Measurements from ENCODE around the gene NTNG2. TPM values are rescaled to one million over a fixed set of nuclear protein-coding genes. Genes with fewer than 3 reads are reported as not detected.

The NTNG2 gene, protein sequence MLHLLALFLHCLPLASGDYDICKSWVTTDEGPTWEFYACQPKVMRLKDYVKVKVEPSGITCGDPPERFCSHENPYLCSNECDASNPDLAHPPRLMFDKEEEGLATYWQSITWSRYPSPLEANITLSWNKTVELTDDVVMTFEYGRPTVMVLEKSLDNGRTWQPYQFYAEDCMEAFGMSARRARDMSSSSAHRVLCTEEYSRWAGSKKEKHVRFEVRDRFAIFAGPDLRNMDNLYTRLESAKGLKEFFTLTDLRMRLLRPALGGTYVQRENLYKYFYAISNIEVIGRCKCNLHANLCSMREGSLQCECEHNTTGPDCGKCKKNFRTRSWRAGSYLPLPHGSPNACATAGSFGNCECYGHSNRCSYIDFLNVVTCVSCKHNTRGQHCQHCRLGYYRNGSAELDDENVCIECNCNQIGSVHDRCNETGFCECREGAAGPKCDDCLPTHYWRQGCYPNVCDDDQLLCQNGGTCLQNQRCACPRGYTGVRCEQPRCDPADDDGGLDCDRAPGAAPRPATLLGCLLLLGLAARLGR
- total RNA-seq: 1 to 10 TPM in 1 of 4 donors, under 1 TPM in 1, not detected in 2; 0.27 to 1.1 TPM

DNA sequence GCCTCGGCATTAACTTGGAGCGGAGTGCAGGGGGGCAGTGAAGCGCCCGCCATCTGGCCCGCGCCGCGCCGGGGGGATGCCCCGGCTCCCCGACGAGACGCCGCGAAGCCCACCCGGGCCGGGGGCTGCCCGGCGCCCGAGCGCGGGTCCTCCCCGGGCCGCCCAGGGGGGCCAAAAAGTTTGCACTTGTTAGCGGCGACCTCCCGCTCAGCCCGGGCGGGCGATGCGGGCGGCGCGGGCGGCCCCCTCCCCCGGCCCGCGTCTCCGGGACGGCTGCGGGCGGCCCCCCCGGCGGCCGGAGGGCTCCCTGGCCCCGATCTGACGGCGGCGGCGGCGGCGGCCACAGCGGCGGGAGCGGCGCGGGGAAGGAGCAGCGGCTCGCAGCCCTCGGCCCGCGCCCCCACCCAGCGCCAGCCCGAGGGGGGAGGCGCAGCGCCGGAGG, at the start of gene NTNG2:
NTNG2 (plus strand) TSS at position 316 of the 442 bp plus-strand sequence. CDS start 4,774 bp downstream, outside the sequence.
- 1% methylated on average over 28 of the region's 67 CpGs; no CpG with 5 or more reads in 1 of the 2 donors for WGBS, 2 donors (ENCODE audit: low coverage in 1 of 2)
- no peak for DNase-seq
- no peaks in the 10 kb centered on the region for H3K9me3 ChIP-seq
- H3K27ac ChIP-seq: no peak within 1 kb of the TSS
- intact Hi-C loops (cut with DNase I; ENCODE audit: low total_unique reads): no loop called here
- in situ Hi-C loops (cut with MboI; ENCODE audit: low pct_ligation_motif_present in 1 of 4, low pct_unique_long_range_greater_than_20kb in 1 of 4, low sequenced_read_pairs in 3 of 4): no loop called here
- TF ChIP-seq POLR2AphosphoS5 (IDR thresholded peaks at IDR 0.05): no peak
- no peak for TF ChIP-seq POLR2A (IDR thresholded peaks at IDR 0.05)
- TF ChIP-seq, protein P1, sequence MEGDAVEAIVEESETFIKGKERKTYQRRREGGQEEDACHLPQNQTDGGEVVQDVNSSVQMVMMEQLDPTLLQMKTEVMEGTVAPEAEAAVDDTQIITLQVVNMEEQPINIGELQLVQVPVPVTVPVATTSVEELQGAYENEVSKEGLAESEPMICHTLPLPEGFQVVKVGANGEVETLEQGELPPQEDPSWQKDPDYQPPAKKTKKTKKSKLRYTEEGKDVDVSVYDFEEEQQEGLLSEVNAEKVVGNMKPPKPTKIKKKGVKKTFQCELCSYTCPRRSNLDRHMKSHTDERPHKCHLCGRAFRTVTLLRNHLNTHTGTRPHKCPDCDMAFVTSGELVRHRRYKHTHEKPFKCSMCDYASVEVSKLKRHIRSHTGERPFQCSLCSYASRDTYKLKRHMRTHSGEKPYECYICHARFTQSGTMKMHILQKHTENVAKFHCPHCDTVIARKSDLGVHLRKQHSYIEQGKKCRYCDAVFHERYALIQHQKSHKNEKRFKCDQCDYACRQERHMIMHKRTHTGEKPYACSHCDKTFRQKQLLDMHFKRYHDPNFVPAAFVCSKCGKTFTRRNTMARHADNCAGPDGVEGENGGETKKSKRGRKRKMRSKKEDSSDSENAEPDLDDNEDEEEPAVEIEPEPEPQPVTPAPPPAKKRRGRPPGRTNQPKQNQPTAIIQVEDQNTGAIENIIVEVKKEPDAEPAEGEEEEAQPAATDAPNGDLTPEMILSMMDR (IDR thresholded peaks at IDR 0.05): no peak
- no peak for TF ChIP-seq EP300 (IDR thresholded peaks at IDR 0.05; ENCODE audit: low read depth)
- peaks cover 94% of the 10 kb centered on the region for H3K27me3 ChIP-seq
- no peaks in the 10 kb centered on the region for H3K36me3 ChIP-seq
- peak within 1 kb of the TSS; percentile 51 to 80 (median 56) for H3K4me3 ChIP-seq
- H3K4me1 ChIP-seq: peaks cover 7 to 25% (median 19%) of the 10 kb centered on the region in 4 donors

DNA sequence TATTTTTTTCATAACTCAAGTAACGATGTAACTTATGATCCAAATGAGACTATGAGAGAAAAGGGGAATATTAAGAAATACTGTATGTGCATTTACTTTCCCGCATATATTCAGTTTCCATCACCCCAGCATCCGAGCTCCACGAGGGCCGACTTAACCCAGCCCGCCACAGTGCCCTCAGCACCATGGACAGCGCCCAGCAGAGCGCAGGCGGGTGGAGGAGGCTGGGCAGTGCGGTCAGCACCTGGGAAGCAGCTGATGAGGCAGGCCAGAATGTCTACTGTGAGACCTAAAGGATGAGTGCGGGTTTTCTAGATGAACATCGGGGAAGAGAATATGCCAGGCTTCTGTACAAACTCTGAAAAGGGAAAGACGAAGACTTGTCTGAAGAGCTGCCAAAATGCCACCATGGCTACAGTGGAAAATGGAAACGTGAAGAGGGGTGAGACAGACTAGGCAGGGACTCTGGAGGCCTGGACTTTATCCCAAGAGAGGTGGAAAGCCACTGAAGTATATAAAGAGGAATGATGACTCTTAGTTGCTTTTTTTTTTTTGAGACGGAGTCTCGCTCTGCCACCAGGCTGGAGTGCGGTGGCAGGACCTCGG, 47.7 kb upstream of the NTNG2 start:
- H3K36me3 ChIP-seq: no peaks in the 10 kb centered on the region
- intact Hi-C loops (cut with DNase I; ENCODE audit: low total_unique reads): no loop called here
- no peak overlapping the region for H3K27ac ChIP-seq
- H3K4me1 ChIP-seq: no peaks in the 10 kb centered on the region
- in situ Hi-C loops (cut with MboI; ENCODE audit: low pct_ligation_motif_present in 1 of 4, low pct_unique_long_range_greater_than_20kb in 1 of 4, low sequenced_read_pairs in 3 of 4): loop anchor here in 1 of 4 donors (25.0 kb wide), 1 partner anchor 327 kb away; no protein-coding TSS in a partner anchor
- no peaks in the 10 kb centered on the region for H3K9me3 ChIP-seq
- WGBS, 2 donors (ENCODE audit: low coverage in 1 of 2): 17 to 25% methylated on average over 2 to 18 of the region's 18 CpGs
- TF ChIP-seq POLR2AphosphoS5 (IDR thresholded peaks at IDR 0.05): no peak
- TF ChIP-seq POLR2A (IDR thresholded peaks at IDR 0.05): no peak
- peak; percentile 41 for DNase-seq
- H3K27me3 ChIP-seq: peaks cover 24% of the 10 kb centered on the region
- H3K4me3 ChIP-seq: no peak overlapping the region

DNA sequence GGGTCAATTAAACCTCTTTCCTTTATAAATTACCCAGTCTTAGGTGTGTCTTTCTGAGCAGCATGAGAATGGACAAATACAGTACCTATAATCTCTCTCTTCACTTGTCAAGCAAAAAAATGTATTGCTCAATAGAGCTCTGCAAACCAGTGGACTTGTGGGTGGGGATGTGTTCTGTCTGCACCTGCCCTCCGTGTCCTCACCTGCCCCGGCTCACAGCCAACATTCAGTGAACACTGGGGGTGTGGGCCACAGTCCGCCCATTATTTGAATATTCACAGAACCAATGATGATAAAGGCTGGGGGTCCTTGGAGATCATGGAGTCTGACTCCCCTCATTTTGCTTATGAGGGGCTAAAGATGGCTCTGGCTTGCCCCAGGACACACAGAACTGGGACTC, 45.3 kb upstream of the NTNG2 start:
- in situ Hi-C loops (cut with MboI; ENCODE audit: low pct_ligation_motif_present in 1 of 4, low pct_unique_long_range_greater_than_20kb in 1 of 4, low sequenced_read_pairs in 3 of 4): loop anchor here in 1 of 4 donors (25.0 kb wide), 1 partner anchor 329 kb away; no protein-coding TSS in a partner anchor
- Histone ChIP-seq H3K9me3 (no peaks in the 10 kb centered on the region), H3K27me3 (peaks cover 33% of the 10 kb centered on the region), H3K4me3 (no peak overlapping the region), H3K4me1 (no peaks in the 10 kb centered on the region), H3K27ac (no peak overlapping the region), H3K36me3 (no peaks in the 10 kb centered on the region)
- DNase-seq: no peak
- whole genome bisulfite sequencing, 2 donors (ENCODE audit: low coverage in 1 of 2): 82% methylated on average over 3 of the region's 3 CpGs; no CpG with 5 or more reads in 1 of the 2 donors
- intact Hi-C loops (cut with DNase I; ENCODE audit: low total_unique reads): no loop called here
- TF ChIP-seq EP300 (IDR thresholded peaks at IDR 0.05; ENCODE audit: low read depth) (no peak), POLR2AphosphoS5 (IDR thresholded peaks at IDR 0.05) (no peak), POLR2A (IDR thresholded peaks at IDR 0.05) (no peak)
- TF ChIP-seq, protein P1 (IDR thresholded peaks at IDR 0.05): no peak

DNA sequence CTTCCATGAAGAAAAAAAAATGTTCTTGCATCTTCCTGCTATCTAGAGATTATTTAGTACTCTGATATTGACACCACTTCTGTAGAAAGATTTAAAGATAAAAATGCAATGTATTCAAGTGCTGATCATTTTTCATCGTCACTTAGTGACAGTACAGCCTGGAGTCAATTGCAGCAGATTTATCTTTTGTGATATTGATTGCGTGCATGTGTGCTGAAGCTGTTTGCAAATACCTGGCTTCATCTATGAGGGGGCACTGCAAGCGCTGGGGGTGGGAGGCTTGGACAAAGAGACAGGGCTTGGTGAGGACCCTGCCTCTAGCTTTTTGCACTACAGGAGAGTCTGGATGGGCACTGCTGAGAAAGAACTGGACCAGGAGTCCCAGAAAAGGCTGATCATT, 44.2 kb upstream of the NTNG2 start:
- no peaks in the 10 kb centered on the region for H3K9me3 ChIP-seq
- in situ Hi-C loops (cut with MboI; ENCODE audit: low pct_ligation_motif_present in 1 of 4, low pct_unique_long_range_greater_than_20kb in 1 of 4, low sequenced_read_pairs in 3 of 4): loop anchor here in 1 of 4 donors (25.0 kb wide), 1 partner anchor 330 kb away; no protein-coding TSS in a partner anchor
- no peak overlapping the region for H3K4me3 ChIP-seq
- H3K4me1 ChIP-seq: no peaks in the 10 kb centered on the region
- WGBS, 2 donors (ENCODE audit: low coverage in 1 of 2): 83 to 88% methylated on average over 1 to 3 of the region's 3 CpGs
- TF ChIP-seq, protein P1 (IDR thresholded peaks at IDR 0.05): no peak
- no peak for TF ChIP-seq EP300 (IDR thresholded peaks at IDR 0.05; ENCODE audit: low read depth)
- TF ChIP-seq POLR2AphosphoS5 (IDR thresholded peaks at IDR 0.05): no peak
- TF ChIP-seq POLR2A (IDR thresholded peaks at IDR 0.05): no peak
- H3K27ac ChIP-seq: no peak overlapping the region
- peaks cover 37% of the 10 kb centered on the region for H3K27me3 ChIP-seq
- intact Hi-C loops (cut with DNase I; ENCODE audit: low total_unique reads): no loop called here
- DNase-seq: no peak
- no peaks in the 10 kb centered on the region for H3K36me3 ChIP-seq

Data from transverse colon (tissue), 4 donors.